ENCODE measurements around the gene GAS5.

The GAS5 gene

DNA sequence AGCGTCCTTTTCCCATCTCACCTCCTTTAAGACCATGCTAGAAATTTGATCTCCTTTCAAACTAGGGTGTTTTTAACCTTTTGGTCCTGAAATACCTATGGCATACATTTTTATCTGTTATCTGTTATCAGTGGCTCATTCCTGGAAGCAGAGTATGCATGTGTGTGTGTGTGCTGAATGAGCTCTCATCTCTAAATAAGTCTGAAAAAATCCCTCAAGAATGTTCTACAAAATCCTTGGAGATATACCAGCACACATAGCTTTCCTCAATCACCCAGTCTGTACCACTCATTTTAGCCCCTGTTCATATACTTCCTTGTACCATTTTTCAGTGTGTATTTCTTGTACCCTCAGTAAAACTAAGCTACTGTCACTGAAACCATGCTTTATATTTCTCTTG, 49.3 kb downstream of the GAS5 start:
- TF ChIP-seq, protein P1, sequence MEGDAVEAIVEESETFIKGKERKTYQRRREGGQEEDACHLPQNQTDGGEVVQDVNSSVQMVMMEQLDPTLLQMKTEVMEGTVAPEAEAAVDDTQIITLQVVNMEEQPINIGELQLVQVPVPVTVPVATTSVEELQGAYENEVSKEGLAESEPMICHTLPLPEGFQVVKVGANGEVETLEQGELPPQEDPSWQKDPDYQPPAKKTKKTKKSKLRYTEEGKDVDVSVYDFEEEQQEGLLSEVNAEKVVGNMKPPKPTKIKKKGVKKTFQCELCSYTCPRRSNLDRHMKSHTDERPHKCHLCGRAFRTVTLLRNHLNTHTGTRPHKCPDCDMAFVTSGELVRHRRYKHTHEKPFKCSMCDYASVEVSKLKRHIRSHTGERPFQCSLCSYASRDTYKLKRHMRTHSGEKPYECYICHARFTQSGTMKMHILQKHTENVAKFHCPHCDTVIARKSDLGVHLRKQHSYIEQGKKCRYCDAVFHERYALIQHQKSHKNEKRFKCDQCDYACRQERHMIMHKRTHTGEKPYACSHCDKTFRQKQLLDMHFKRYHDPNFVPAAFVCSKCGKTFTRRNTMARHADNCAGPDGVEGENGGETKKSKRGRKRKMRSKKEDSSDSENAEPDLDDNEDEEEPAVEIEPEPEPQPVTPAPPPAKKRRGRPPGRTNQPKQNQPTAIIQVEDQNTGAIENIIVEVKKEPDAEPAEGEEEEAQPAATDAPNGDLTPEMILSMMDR (IDR thresholded peaks at IDR 0.05; ENCODE audit: borderline replicate concordance, control extremely low read depth, extremely low read depth, insufficient read depth, missing control alignments) = no peak
- DNase-seq (ENCODE audit: low spot score) = no peak
- in situ Hi-C loops (cut with MboI; ENCODE audit: low sequenced_read_pairs, unreplicated experiment) = loop anchor here (25.0 kb wide), 1 partner anchor 1081 kb away; no protein-coding TSS in a partner anchor
